NCI-H1092 treated with DMSO at 0.1 percent for 48 hours (cell line): ENCODE results near the gene PLEKHB2.
"Not testable (repeated sequence)": the region's sequence is repeated elsewhere in the genome, so short reads cannot be mapped to it uniquely, and the experiment has no call there.

ENCODE experiments used
- DNase-seq: peaks from one replicate; lab custom pipeline; 2025; lab: John Stamatoyannopoulos, UW

PLEKHB2 gene

DNA sequence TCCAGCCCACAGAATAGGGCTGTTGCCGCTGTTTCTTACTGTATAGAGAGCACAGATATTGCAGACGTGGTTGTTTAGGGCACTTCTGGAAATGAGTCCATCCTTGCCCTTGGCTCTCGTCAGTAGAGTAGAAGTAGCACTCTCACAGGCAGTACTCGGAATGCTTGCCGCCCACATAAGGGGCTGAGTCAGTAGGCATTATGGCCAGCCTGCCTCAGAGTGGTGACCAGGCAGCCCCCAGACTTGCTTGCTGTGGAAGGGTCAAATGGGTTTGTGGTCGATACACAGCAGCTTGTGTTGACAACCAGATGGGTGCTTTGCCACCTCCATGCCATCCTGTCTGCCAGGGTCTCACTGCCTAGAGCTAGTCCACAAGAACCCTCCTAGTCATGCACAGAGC, 38.7 kb downstream of the PLEKHB2 start:
- no peak for DNase-seq

DNA sequence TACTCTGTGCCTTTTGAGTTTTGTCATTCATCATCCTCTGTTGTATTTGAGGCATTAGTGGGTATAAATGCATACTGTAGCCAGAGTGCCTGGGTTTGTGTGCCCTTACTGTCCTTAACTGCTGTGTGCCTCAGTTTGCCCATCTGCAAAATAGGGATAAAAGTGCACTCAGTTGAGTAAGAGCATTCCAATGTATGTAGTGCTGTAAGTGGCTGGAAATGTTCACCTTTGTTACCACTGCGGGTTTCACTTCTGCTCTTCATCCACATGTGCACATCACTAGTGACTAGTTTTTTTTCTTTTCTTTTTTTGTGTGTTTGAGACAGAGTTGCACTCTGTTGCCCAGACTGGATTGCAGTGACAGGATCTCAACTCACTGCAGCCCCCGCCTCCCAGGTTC, 39.9 kb downstream of the PLEKHB2 start:
- no peak for DNase-seq

DNA sequence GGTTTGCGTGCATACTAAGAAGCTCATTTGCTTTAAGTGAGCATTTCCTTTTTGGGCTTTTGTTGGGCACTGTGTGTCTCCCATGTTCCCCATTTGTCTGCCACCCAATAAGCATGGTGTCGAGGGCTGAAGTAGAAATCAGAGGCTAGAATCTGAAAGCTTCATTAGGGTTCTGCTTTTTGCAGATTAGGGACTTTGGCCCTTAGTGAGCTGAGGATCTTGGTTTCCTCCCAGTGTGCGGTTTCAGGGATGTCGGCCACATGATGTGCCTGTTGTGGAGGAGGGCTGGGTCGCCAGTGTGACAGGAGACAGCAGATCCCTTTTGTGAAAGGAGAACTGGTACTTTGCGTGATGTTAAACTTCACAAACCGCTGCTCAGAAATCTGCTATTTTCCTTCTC, 41.1 kb downstream of the PLEKHB2 start:
- no peak for DNase-seq

DNA sequence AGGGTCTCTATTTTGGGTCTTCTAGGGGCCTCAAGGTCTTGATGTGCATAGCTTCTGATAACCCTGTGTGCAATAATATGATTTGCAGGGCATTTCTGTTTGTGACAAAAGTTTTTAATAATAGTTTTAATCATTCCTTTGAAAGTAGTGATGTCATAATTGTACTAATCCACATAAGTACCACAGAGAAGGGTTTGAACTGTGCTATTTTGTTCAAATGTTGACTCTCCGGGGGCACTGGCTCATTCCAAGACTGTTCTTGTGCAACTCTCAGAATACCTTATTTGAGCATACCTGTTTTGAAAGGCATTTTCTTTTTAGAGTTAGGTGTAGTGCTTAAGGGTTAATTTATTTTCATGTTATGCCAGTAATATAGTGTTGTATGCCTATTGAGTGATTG, 41.6 kb downstream of the PLEKHB2 start:
- DNase-seq = no peak

DNA sequence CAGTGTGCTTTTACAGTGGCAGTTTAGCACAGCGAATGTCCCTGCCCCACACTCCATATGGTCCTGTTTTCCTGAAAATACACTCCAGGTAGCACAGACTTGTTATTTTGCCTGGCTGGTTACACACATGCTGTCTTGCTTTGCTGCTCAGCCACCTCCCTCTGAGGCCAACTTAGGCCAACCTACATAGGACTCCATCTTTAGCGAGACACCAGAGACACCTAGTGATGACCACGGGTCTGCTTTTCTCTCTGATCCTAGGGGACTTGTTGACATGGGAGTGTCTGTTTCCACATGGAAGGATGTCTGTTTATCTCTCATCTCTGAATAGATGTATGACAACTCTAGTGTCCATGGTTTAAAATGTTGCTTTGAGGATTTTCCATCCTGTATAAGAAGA, 43.3 kb downstream of the PLEKHB2 start:
- DNase-seq = no peak

DNA sequence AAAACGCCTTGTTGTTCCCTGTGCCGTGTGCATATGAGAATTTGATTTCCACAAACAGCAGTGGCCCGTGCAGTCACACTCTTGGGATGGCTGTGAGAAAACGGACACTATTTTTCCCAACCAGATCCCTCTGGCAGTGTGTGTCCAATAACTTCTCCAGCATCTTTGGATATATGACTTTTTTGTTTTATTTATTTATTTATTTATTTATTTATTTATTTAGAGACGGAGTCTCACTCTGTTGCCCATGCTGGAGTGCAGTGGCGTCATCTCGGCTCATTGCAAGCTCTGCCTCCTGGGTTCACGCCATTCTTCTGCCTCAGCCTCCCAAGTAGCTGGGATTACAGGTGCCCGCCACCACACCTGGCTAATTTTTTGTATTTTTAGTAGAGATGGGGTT, 45.0 kb downstream of the PLEKHB2 start:
- not testable (repeated sequence) for DNase-seq

- DNase-seq = no peak
These were observed 46.3 kb downstream of the PLEKHB2 start for GRCh38 chr2:131151398-131151797.

GRCh38 chr2:131152074-131152473, 46.9 kb downstream of the PLEKHB2 start:
- no peak for DNase-seq

- DNase-seq = no peak
These were observed 48.4 kb downstream of the PLEKHB2 start for GRCh38 chr2:131153529-131153928.

DNA sequence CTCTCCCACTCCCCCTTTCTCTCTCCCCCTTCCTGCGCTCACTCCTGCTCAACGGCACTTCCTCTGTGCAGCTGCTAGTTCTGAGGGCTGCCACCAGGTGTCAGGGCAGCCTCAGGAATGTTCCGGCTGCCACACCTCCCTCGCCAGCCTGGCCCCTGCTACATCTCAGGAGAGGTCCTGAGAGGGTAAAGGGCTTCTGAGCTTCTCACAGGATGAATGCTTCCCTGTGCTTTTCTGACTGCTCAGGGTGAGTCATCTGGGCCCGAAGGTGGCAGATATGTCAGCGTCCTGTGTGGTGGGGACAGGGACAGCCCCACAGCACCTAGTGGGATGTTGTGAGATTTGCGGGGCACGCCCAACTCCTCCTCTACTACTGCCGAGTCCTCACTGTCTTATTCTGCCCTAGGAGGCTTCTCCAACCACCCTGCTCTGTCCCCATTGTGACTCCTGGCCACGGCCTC, 49.0 kb downstream of the PLEKHB2 start:
- DNase-seq = peak; percentile 50

GRCh38 chr2:131154647-131155046, 49.5 kb downstream of the PLEKHB2 start:
- no peak for DNase-seq

DNA sequence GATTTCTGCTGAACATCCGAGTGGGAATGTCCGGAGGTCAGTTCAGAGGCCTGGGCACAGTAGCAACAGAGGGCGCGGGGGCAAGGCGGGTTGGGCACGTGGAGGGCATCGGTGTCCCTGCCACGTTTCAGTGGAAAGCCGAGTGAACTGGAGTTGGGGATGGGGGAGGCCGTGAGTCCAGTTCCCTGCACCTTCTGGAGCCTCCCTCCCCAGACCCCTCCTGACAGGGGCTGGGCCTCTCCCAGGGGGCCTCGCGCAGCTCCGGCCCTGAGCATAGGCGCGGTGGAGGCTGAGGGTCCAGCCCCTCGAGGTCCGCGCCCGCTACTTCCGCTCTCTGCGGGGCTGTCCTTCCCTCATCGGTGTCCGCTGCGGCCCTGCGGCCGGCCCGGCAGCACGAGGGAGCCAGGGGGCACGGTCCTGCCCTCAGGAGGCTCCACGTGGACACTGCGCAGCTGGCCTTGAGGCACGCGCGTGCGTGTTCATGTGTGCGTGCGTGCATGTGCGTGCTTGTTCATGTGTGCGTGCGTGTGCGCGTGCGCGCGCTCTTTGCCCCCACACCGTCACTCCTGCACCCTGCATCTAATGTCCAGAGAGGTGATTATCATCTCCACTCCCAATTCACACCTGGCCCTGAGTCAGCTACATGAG, 50.2 kb downstream of the PLEKHB2 start:
- no peak for DNase-seq

DNA sequence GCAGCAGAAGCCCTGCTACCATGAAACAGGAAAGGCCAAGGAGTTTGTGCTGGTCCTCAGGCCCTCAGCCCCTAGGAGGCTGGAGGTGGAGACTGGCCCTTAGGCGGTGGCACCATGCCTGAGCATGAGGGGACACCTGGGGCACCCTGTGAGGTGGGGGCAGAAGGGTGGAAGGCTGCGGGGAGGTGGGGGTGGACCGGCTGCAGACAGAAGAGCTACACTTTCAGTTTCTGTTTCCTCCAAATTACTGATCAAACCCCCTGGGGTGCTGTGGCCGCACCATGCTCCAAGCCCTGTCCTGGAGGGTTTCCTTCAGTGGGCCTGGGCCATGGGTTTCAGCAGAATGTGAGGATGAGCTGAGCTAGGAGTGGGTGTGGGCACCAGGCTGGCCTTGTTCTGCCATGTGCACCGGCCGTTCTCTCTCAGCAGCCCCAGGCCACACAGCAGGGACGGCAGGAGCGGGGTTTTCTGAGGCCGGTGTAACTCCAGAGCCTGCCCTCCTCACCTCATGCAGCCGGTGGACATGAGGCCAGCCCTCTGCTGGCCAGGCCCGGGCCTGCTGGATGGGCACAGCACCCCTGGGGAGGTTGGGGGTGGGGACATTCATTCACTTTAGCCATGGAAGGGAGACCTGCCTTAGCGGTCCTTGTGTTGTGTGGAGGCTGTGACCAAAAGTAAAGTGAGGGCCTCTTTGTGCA, 51.5 kb downstream of the PLEKHB2 start:
- DNase-seq = no peak

DNA sequence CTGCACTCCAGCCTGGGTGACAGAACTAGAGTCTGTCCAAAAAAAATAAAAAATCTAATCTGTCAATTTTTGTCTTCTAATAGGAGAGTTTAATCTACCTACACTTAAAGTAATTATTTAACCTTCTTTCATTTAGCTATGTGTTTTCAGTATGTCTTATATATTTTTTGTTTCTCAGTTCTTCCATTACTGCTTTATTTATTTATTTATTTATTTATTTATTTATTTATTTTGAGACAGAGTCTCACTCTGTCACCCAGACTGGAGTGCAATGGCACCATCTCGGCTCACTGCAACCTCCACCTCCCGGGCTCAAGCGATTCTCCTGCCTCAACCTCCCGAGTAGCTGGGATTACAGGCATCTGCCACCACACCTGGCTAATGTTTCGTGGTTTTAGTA, 60.4 kb downstream of the PLEKHB2 start:
- not testable (repeated sequence) for DNase-seq

DNA sequence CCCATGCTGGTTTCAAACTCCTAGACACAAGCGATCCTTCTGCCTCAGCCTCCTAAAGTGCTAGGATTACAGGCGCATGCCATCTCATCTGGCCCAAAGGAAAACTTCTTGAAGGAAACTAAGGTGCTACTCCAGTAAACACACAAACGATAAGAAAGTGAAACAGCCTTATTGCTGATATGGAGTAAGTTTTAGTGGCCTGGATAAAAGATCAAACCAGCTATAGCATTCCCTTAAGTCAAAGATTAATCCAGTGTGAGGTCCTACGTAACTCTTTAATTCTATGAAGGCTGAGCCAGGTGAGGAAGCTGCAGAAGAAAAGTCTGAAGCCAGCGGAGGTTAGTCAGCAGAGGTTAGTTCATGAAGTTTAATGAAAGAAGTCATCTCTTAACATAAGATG, 63.4 kb downstream of the PLEKHB2 start:
- DNase-seq = no peak

DNA sequence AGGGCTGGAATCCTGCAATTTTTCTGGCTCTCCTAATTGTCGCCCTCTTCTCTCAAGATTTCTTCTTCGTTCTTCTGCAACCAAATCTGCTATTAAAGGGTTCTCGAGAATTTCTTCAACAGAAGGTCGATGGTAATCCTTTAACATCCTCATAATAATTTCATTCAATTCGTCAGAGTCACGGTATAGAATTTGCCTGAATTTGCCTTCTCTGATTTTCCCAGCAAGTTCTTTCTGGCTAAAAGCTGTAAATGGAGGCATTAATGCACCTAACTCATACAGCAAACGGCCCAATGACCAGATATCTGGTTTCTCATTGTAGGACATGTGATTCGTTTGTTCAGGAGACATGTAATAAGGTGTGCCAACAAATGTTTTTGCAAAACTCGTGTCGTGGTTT, 72.9 kb downstream of the PLEKHB2 start:
- not testable (repeated sequence) for DNase-seq

GRCh38 chr2:131178721-131179418, 73.7 kb downstream of the PLEKHB2 start:
- DNase-seq = not testable (repeated sequence)

GRCh38 chr2:131181451-131181850, 76.3 kb downstream of the PLEKHB2 start:
- DNase-seq = not testable (repeated sequence)

GRCh38 chr2:131193421-131193820, 88.3 kb downstream of the PLEKHB2 start:
- DNase-seq = not testable (repeated sequence)

DNA sequence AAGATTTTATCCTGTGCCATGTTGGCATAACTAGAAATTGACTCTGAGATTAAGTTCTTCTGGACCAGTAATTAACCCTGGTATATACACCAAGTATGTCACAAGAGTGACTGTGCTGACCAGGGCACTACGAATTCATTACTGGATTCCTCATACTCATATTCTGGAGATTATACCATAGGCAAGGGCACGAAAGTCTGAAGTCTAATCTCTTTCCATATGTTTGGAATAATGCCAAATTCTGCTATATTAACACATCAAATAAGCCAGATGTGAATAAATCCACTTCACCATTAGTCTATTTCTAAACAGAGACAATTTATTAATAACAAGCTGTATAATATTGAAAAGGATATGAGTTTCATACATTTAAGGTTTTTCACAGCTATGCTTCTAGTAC, 91.0 kb downstream of the PLEKHB2 start:
- not testable (repeated sequence) for DNase-seq
